ENCODE data around the gene LBX1. TPM values are rescaled to one million over a fixed set of nuclear protein-coding genes. Genes with fewer than 3 reads are reported as not detected.

The LBX1 gene
- total RNA-seq, 4 donors from 2014 or later, result 0.60 TPM; not detected in 3

GRCh38 chr10:101236376-101237080 is 7.3 kb upstream of the LBX1 start:
- H3K4me1 ChIP-seq, result peaks cover 0 to 15% (median 5%) of the 10 kb centered on the region in 4 donors
- H3K4me3 ChIP-seq, result no peak overlapping the region
- H3K9me3 ChIP-seq, result peaks cover 0 to 7% (median 0%) of the 10 kb centered on the region in 4 donors
- no peak for TF ChIP-seq EP300 (IDR thresholded peaks at IDR 0.05)
- TF ChIP-seq POLR2A (IDR thresholded peaks at IDR 0.05), result no peak
- no peak for TF ChIP-seq CTCF (IDR thresholded peaks at IDR 0.05)
- H3K27me3 ChIP-seq, result peaks cover 7 to 99% of the 10 kb centered on the region in 2 donors
- 6 to 12% methylated on average over 27 to 37 of the region's 47 CpGs for WGBS, 2 donors
- H3K27ac ChIP-seq, result no peak overlapping the region
- no peak for DNase-seq (ENCODE audit: low spot score in 2 of 2)
- no peaks in the 10 kb centered on the region for H3K36me3 ChIP-seq

GRCh38 chr10:101235766-101236165 is 6.5 kb upstream of the LBX1 start:
- DNase-seq (ENCODE audit: low spot score in 2 of 2), result no peak
- Histone ChIP-seq H3K4me3 (no peak overlapping the region), H3K36me3 (no peaks in the 10 kb centered on the region), H3K4me1 (peaks cover 0 to 15% (median 5%) of the 10 kb centered on the region in 4 donors), H3K27ac (no peak overlapping the region), H3K9me3 (peaks cover 0 to 7% (median 0%) of the 10 kb centered on the region in 4 donors), H3K27me3 (peaks cover 7 to 100% of the 10 kb centered on the region in 2 donors)
- 20 to 32% methylated on average over 3 to 4 of the region's 4 CpGs for WGBS, 2 donors
- no peak for TF ChIP-seq EP300 (IDR thresholded peaks at IDR 0.05)
- TF ChIP-seq POLR2A (IDR thresholded peaks at IDR 0.05), result no peak
- no peak for TF ChIP-seq CTCF (IDR thresholded peaks at IDR 0.05)

- no peak for DNase-seq (ENCODE audit: low spot score in 2 of 2)
- Histone ChIP-seq H3K4me1 (peaks cover 0 to 27% (median 15%) of the 10 kb centered on the region in 4 donors), H3K4me3 (no peak overlapping the region), H3K27me3 (peaks cover 7 to 100% of the 10 kb centered on the region in 2 donors), H3K36me3 (no peaks in the 10 kb centered on the region), H3K27ac (no peak overlapping the region), H3K9me3 (peaks cover 0 to 7% (median 0%) of the 10 kb centered on the region in 4 donors)
- no peak for TF ChIP-seq CTCF (IDR thresholded peaks at IDR 0.05)
- TF ChIP-seq EP300 (IDR thresholded peaks at IDR 0.05), result no peak
- no peak for TF ChIP-seq POLR2A (IDR thresholded peaks at IDR 0.05)
- 56 to 69% methylated on average over 1 of the region's 1 CpG for WGBS, 2 donors
Observed at GRCh38 chr10:101234333-101234732, 5.1 kb upstream of the LBX1 start.

GRCh38 chr10:101233863-101234262 is 4.6 kb upstream of the LBX1 start:
- peaks cover 7 to 100% of the 10 kb centered on the region in 2 donors for H3K27me3 ChIP-seq
- no peak overlapping the region for H3K27ac ChIP-seq
- H3K36me3 ChIP-seq, result no peaks in the 10 kb centered on the region
- WGBS, 2 donors, result 35 to 39% methylated on average over 2 to 3 of the region's 3 CpGs
- peaks cover 0 to 31% (median 20%) of the 10 kb centered on the region in 4 donors for H3K4me1 ChIP-seq
- H3K9me3 ChIP-seq, result peaks cover 0 to 7% (median 0%) of the 10 kb centered on the region in 4 donors
- no peak overlapping the region for H3K4me3 ChIP-seq
- DNase-seq (ENCODE audit: low spot score in 2 of 2), result no peak
- no peak for TF ChIP-seq POLR2A (IDR thresholded peaks at IDR 0.05)

GRCh38 chr10:101233443-101233842 is 4.2 kb upstream of the LBX1 start:
- no peak for DNase-seq (ENCODE audit: low spot score in 2 of 2)
- H3K27ac ChIP-seq, result no peak overlapping the region
- H3K36me3 ChIP-seq, result no peaks in the 10 kb centered on the region
- H3K4me3 ChIP-seq, result no peak overlapping the region
- peaks cover 0 to 7% (median 0%) of the 10 kb centered on the region in 4 donors for H3K9me3 ChIP-seq
- peaks cover 0 to 36% (median 20%) of the 10 kb centered on the region in 4 donors for H3K4me1 ChIP-seq
- H3K27me3 ChIP-seq, result peaks cover 7 to 99% of the 10 kb centered on the region in 2 donors
- TF ChIP-seq CTCF (IDR thresholded peaks at IDR 0.05) (no peak), EP300 (IDR thresholded peaks at IDR 0.05) (no peak), POLR2A (IDR thresholded peaks at IDR 0.05) (no peak)
- WGBS, 2 donors, result 20 to 39% methylated on average over 1 of the region's 1 CpG
